Limb (tissue), 2 donors: ENCODE results near the gene GPR152.

Source experiments
- DNase-seq, 2 donors: peaks; one replicate each; pipeline ENCODE4 v3.0.0-alpha.2; 2016; ENCODE audit errors: extremely low spot score in 2 of 2

The GPR152 gene

GRCh38 chr11:67441098-67441563, 11.4 kb downstream of the GPR152 start:
- DNase-seq, result no peak

- DNase-seq, result no peak
These were observed 12.1 kb downstream of the GPR152 start for GRCh38 chr11:67440229-67441097.

GRCh38 chr11:67439321-67440228, 13.0 kb downstream of the GPR152 start:
- DNase-seq, result peak in 1 of 2 donors; percentile 34

- no peak for DNase-seq
These were observed 14.2 kb downstream of the GPR152 start for GRCh38 chr11:67438158-67438902.

- no peak for DNase-seq
These were observed 14.7 kb downstream of the GPR152 start for GRCh38 chr11:67437809-67438157.

- DNase-seq, result peak in 1 of 2 donors; percentile 51
These were observed 15.3 kb downstream of the GPR152 start, which contains the start of gene PTPRCAP for GRCh38 chr11:67437082-67437808. Gene PTPRCAP (minus strand): TSS chr11:67437682. CDS start chr11:67437619, 63 bp downstream.

GRCh38 chr11:67436459-67437081, 16.0 kb downstream of the GPR152 start:
- DNase-seq, result no peak

GRCh38 chr11:67435727-67436458, 16.6 kb downstream of the GPR152 start:
- no peak for DNase-seq

- no peak for DNase-seq
These were observed 17.4 kb downstream of the GPR152 start for GRCh38 chr11:67435031-67435726.

GRCh38 chr11:67434395-67434881, 18.1 kb downstream of the GPR152 start:
- DNase-seq, result no peak

- DNase-seq, result no peak
These were observed 18.8 kb downstream of the GPR152 start for GRCh38 chr11:67433536-67434394.

GRCh38 chr11:67432655-67433349, 19.7 kb downstream of the GPR152 start:
- no peak for DNase-seq

- no peak for DNase-seq
These were observed 20.9 kb downstream of the GPR152 start for GRCh38 chr11:67431346-67432249.

- DNase-seq, result no peak
These were observed 22.8 kb downstream of the GPR152 start for GRCh38 chr11:67429722-67430121.

- no peak for DNase-seq
These were observed 23.4 kb downstream of the GPR152 start for GRCh38 chr11:67429038-67429668.
